Upper lobe of left lung (tissue), 6 donors: ENCODE measurements around the gene ARHGEF10L. TPM values are rescaled to one million over a fixed set of nuclear protein-coding genes. Genes with fewer than 3 reads are reported as not detected.

Experiments used
- ATAC-seq, 2 donors: fragments of 200-7000 bp; cut with Tn5 transposase; one replicate each; pipeline ENCODE4 v1.9.1; 2022; ENCODE audit warnings: mild to moderate bottlenecking in 2 of 2, moderate library complexity in 2 of 2; ENCODE audit not compliant: low FRiP score in 2 of 2
- DNase-seq, 2 donors: peaks; one replicate each; pipeline ENCODE4 v3.0.0-alpha.2; 2019 to 2020
- H3K27ac ChIP-seq, 4 donors: fragments of 200-600 bp; sonication (generic); one replicate each; pipeline ENCODE4 v1.5.1; 2016 to 2019
- H3K27me3 ChIP-seq, 4 donors: fragments of 200-600 bp; sonication (generic); one replicate each; pipeline ENCODE4 v1.5.1; 2017 to 2019
- H3K36me3 ChIP-seq, 4 donors: fragments of 200-600 bp; sonication (generic); one replicate each; pipeline ENCODE4 v1.5.1; 2016 to 2019
- H3K4me1 ChIP-seq, 4 donors: fragments of 200-600 bp; sonication (generic); one replicate each; pipeline ENCODE4 v1.5.1; 2018 to 2019
- H3K4me3 ChIP-seq, 4 donors: fragments of 200-600 bp; sonication (generic); one replicate each; pipeline ENCODE4 v1.5.1; 2017 to 2019; ENCODE audit warnings: mild to moderate bottlenecking in 2 of 4, moderate library complexity in 1 of 4
- H3K9me3 ChIP-seq, 4 donors: fragments of 200-600 bp; sonication (generic); one replicate each; pipeline ENCODE4 v1.5.1; 2018 to 2019
- CTCF ChIP-seq, 6 experiments: fragments of 450-650 bp in 4 of 6; fragments of 200-600 bp in 2 of 6; sonication (generic) in 2 of 6; IDR thresholded peaks; one replicate each; pipeline ENCODE4 v1.5.1; 2016 to 2019; ENCODE audit warnings: antibody characterized with exemption in 6 of 6
- EP300 ChIP-seq, 4 donors: sonication (generic); formaldehyde crosslinking; IDR thresholded peaks; one replicate each; pipeline ENCODE4 v1.5.1; 2017; ENCODE audit warnings: antibody characterized with exemption in 4 of 4, control low read depth in 2 of 4
- POLR2A ChIP-seq, 4 donors: fragments of 450-650 bp; IDR thresholded peaks; one replicate each; pipeline ENCODE4 v1.5.1; 2016 to 2017; ENCODE audit warnings: antibody characterized with exemption in 4 of 4, mild to moderate bottlenecking in 2 of 4
- POLR2AphosphoS5 ChIP-seq, 2 donors: sonication (generic); formaldehyde crosslinking; IDR thresholded peaks; one replicate each; pipeline ENCODE4 v1.5.1; 2017; ENCODE audit warnings: antibody characterized with exemption in 2 of 2
- WGBS, 2 donors: methylation state at CpG; one replicate each; pipeline ENCODE4 v1.1.5; 2017 to 2018; 5-methylcytosine and 5-hydroxymethylcytosine counted together
- total RNA-seq, 6 donors: library from RNA; depleted of rRNA in 4 of 6; stranded (reverse); fragments of >200 nt in 4 of 6; gene quantifications; one replicate each; pipeline versions ENCODE4 v1.1.0 to v1.2.1, GENCODE V29; 2016 to 2021
- donor health status: DM: no; HTN: no; CAD: no; lungs with moderate emphysema.
- donor health status: DM: no; HTN: yes; CAD: no; lungs with severe emphysema.

ARHGEF10L gene
- total RNA-seq, 6 donors from 2014 or later: 17.6 to 172 (median 50.0) TPM

GRCh38 chr1:17507915-17508314, 31.6 kb upstream of the ARHGEF10L start:
- Histone ChIP-seq H3K27ac (no peak overlapping the region), H3K4me1 (no peaks in the 10 kb centered on the region), H3K4me3 (no peak overlapping the region), H3K27me3 (no peaks in the 10 kb centered on the region), H3K36me3 (no peaks in the 10 kb centered on the region), H3K9me3 (no peaks in the 10 kb centered on the region)
- 81 to 100% methylated on average over 2 to 6 of the region's 6 CpGs for WGBS, 2 donors
- ATAC-seq (no peak), DNase-seq (peak in 1 of 2 donors; percentile 51)
- TF ChIP-seq CTCF (IDR thresholded peaks at IDR 0.05) (peak in 1 of 6 experiments; percentile 18), EP300 (IDR thresholded peaks at IDR 0.05) (no peak)

- 26 to 45% methylated on average over 4 to 8 of the region's 8 CpGs for WGBS, 2 donors
- Histone ChIP-seq H3K9me3 (no peaks in the 10 kb centered on the region), H3K27me3 (no peaks in the 10 kb centered on the region), H3K4me3 (no peak overlapping the region), H3K27ac (no peak overlapping the region), H3K4me1 (no peaks in the 10 kb centered on the region), H3K36me3 (no peaks in the 10 kb centered on the region)
- no peak for DNase-seq
- TF ChIP-seq POLR2A (IDR thresholded peaks at IDR 0.05) (no peak), POLR2AphosphoS5 (IDR thresholded peaks at IDR 0.05) (no peak), CTCF (IDR thresholded peaks at IDR 0.05) (no peak), EP300 (IDR thresholded peaks at IDR 0.05) (no peak)
- no peak for ATAC-seq
Observed at GRCh38 chr1:17509363-17509762, 30.1 kb upstream of the ARHGEF10L start.

- no peak overlapping the region for H3K27ac ChIP-seq
- no peaks in the 10 kb centered on the region for H3K9me3 ChIP-seq
- no peaks in the 10 kb centered on the region for H3K27me3 ChIP-seq
- TF ChIP-seq EP300 (IDR thresholded peaks at IDR 0.05): no peak
- TF ChIP-seq CTCF (IDR thresholded peaks at IDR 0.05): no peak
- TF ChIP-seq POLR2A (IDR thresholded peaks at IDR 0.05): no peak
- no peak for TF ChIP-seq POLR2AphosphoS5 (IDR thresholded peaks at IDR 0.05)
- ATAC-seq (no peak), DNase-seq (no peak)
- H3K4me1 ChIP-seq: no peaks in the 10 kb centered on the region
- no peak overlapping the region for H3K4me3 ChIP-seq
- H3K36me3 ChIP-seq: no peaks in the 10 kb centered on the region
- 88 to 89% methylated on average over 3 of the region's 3 CpGs for WGBS, 2 donors
Observed at GRCh38 chr1:17510138-17510537, 29.4 kb upstream of the ARHGEF10L start.

- H3K27me3 ChIP-seq: no peaks in the 10 kb centered on the region
- H3K4me1 ChIP-seq: peaks cover 0 to under 1% (median 0%) of the 10 kb centered on the region in 4 donors
- no peaks in the 10 kb centered on the region for H3K9me3 ChIP-seq
- DNase-seq: no peak
- 80 to 89% methylated on average over 2 of the region's 2 CpGs for WGBS, 2 donors
- no peak overlapping the region for H3K27ac ChIP-seq
- TF ChIP-seq CTCF (IDR thresholded peaks at IDR 0.05) (no peak), POLR2AphosphoS5 (IDR thresholded peaks at IDR 0.05) (no peak), EP300 (IDR thresholded peaks at IDR 0.05) (no peak), POLR2A (IDR thresholded peaks at IDR 0.05) (no peak)
- ATAC-seq: no peak
- no peaks in the 10 kb centered on the region for H3K36me3 ChIP-seq
- H3K4me3 ChIP-seq: no peak overlapping the region
Observed at GRCh38 chr1:17511188-17511587, 28.3 kb upstream of the ARHGEF10L start.

GRCh38 chr1:17513131-17513530, 26.4 kb upstream of the ARHGEF10L start:
- DNase-seq: no peak
- no peaks in the 10 kb centered on the region for H3K9me3 ChIP-seq
- WGBS, 2 donors: 62 to 68% methylated on average over 4 of the region's 4 CpGs
- H3K4me3 ChIP-seq: no peak overlapping the region
- no peak for TF ChIP-seq CTCF (IDR thresholded peaks at IDR 0.05)
- no peak for TF ChIP-seq EP300 (IDR thresholded peaks at IDR 0.05)
- TF ChIP-seq POLR2A (IDR thresholded peaks at IDR 0.05): no peak
- TF ChIP-seq POLR2AphosphoS5 (IDR thresholded peaks at IDR 0.05): no peak
- H3K36me3 ChIP-seq: no peaks in the 10 kb centered on the region
- no peak overlapping the region for H3K27ac ChIP-seq
- no peaks in the 10 kb centered on the region for H3K27me3 ChIP-seq
- ATAC-seq: no peak
- H3K4me1 ChIP-seq: peaks cover 0 to 7% (median 2%) of the 10 kb centered on the region in 4 donors
